OCI-LY1 (cell line): Measurements from ENCODE around the gene B3GNT8.

Experiments used
- EZH2 ChIP-seq: fragments of 200-600 bp; sonication (generic), shearing (Covaris generic); IDR thresholded peaks from 2 replicates; pipeline ENCODE4 v1.8.0; 2017; ENCODE audit warnings: borderline replicate concordance, mixed run types, mild to moderate bottlenecking, antibody characterized with exemption, low read length, moderate library complexity, mixed read lengths
- TF ChIP-seq, protein P1 (sequence below): fragments of 200-600 bp; sonication (generic), shearing (Covaris generic); IDR thresholded peaks from 2 replicates; pipeline ENCODE4 v1.5.1; 2017; ENCODE audit warnings: mild to moderate bottlenecking, antibody characterized with exemption, low read length, moderate library complexity, mixed read lengths

DNA sequence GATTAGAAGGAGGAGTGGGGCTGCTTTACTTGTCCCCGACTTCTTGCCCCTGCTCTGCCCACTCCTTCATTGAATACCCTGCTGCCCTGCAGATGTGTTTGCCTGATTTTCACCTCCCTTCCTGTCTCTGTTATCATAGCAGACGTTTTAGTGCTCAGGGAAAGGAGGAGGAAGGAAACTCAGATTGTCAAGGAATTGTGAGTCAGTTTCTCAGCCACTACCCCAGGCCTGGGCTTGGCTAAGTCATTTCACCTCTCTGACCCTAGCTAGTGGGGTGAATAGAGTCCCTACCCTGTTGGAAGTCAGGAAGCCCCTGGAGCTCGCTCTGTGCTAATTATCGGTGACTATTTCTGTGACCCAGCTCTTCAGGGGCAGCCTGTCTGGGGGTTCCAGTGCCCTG lies 25.7 kb downstream of the B3GNT8 start:
- TF ChIP-seq, protein P1, sequence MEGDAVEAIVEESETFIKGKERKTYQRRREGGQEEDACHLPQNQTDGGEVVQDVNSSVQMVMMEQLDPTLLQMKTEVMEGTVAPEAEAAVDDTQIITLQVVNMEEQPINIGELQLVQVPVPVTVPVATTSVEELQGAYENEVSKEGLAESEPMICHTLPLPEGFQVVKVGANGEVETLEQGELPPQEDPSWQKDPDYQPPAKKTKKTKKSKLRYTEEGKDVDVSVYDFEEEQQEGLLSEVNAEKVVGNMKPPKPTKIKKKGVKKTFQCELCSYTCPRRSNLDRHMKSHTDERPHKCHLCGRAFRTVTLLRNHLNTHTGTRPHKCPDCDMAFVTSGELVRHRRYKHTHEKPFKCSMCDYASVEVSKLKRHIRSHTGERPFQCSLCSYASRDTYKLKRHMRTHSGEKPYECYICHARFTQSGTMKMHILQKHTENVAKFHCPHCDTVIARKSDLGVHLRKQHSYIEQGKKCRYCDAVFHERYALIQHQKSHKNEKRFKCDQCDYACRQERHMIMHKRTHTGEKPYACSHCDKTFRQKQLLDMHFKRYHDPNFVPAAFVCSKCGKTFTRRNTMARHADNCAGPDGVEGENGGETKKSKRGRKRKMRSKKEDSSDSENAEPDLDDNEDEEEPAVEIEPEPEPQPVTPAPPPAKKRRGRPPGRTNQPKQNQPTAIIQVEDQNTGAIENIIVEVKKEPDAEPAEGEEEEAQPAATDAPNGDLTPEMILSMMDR, result no peak
- TF ChIP-seq EZH2, result no peak
